Rectal smooth muscle tissue (tissue), 1 donor: ENCODE measurements around the gene NPPB.

Experiments
- H3K27ac ChIP-seq: one replicate; pipeline ENCODE4 v1.7.0; 2013; ENCODE audit warnings: low read depth, low read length, inconsistent platforms
- H3K27me3 ChIP-seq: one replicate; pipeline ENCODE4 v1.7.0; 2013; ENCODE audit warnings: low read length; ENCODE audit not compliant: control insufficient read depth, insufficient read depth
- H3K36me3 ChIP-seq: one replicate; pipeline ENCODE4 v1.7.0; 2013; ENCODE audit warnings: low read length; ENCODE audit not compliant: control insufficient read depth, insufficient read depth
- H3K4me1 ChIP-seq: one replicate; pipeline ENCODE4 v1.7.0; 2013; ENCODE audit warnings: low read length; ENCODE audit not compliant: control insufficient read depth, insufficient read depth
- H3K4me3 ChIP-seq: one replicate; pipeline ENCODE4 v1.7.0; 2013; ENCODE audit warnings: low read length
- H3K9ac ChIP-seq: one replicate; pipeline ENCODE4 v1.7.0; 2013; ENCODE audit warnings: low read length

Gene NPPB

GRCh38 chr1:11833497-11833896 is 25.2 kb downstream of the NPPB start:
- Histone ChIP-seq H3K4me3 (no peak overlapping the region), H3K9ac (peak overlapping the region; percentile 22), H3K36me3 (peaks cover 61% of the 10 kb centered on the region), H3K4me1 (no peaks in the 10 kb centered on the region), H3K27me3 (no peaks in the 10 kb centered on the region), H3K27ac (no peak overlapping the region)

DNA sequence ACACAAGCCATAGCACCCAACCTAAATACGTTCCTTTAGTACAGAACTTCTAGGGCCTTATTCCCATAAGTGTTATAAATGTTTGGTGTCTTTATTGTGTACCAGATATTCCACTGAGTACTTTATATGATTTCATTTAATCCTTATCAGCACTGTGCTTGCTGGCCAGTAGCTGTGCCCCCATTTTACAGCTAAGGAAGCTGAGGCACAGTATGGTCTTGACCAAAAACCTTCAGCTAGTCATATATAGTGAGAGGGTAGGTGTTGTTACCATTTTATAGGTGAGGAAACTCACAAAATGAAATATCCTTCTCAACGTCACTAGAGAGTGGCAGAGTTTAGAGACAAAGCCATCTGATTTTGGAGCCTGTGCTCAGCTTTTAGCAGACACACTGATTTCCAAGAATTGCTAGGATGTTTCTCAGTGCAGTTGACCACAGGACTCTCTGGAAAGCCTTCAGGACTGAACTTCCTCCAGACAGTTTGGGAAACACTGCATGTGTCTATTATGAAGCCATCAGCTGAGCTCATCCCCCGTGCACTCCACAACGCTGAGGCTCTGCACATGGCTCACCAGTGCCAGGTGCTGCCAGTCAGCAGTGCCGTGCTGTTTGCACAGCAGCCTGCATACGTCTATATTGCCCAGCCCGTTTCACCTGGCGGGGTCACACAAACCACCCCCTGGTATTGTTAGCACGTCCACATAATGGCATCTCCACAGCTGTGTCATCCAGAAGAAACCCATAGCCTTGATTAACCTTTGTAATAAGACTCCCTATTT is 26.6 kb downstream of the NPPB start:
- H3K4me3 ChIP-seq, result no peak overlapping the region
- peaks cover 62% of the 10 kb centered on the region for H3K36me3 ChIP-seq
- no peak overlapping the region for H3K9ac ChIP-seq
- no peaks in the 10 kb centered on the region for H3K27me3 ChIP-seq
- H3K27ac ChIP-seq, result no peak overlapping the region
- H3K4me1 ChIP-seq, result no peaks in the 10 kb centered on the region

DNA sequence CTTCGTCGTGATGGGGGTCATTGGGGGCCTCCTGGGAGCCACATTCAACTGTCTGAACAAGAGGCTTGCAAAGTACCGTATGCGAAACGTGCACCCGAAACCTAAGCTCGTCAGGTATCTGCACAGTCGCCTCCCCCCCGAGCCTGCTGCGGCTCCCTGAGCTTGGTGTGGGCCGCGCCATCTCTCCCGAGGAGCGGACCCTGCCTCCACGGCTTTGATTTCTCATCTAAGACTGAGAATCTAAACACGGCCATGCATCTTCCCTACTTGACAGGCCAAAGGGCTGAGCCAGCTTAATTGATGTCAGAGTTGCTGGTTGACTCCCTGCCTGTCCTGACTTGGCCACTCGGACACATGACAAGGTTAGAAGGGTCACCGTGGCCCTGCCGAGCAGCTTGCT is 30.2 kb downstream of the NPPB start:
- no peak overlapping the region for H3K4me3 ChIP-seq
- no peaks in the 10 kb centered on the region for H3K4me1 ChIP-seq
- H3K36me3 ChIP-seq, result peaks cover 45% of the 10 kb centered on the region
- no peak overlapping the region for H3K27ac ChIP-seq
- no peaks in the 10 kb centered on the region for H3K27me3 ChIP-seq
- H3K9ac ChIP-seq, result no peak overlapping the region

- peaks cover 41% of the 10 kb centered on the region for H3K36me3 ChIP-seq
- H3K4me3 ChIP-seq, result no peak overlapping the region
- no peaks in the 10 kb centered on the region for H3K4me1 ChIP-seq
- no peaks in the 10 kb centered on the region for H3K27me3 ChIP-seq
- no peak overlapping the region for H3K27ac ChIP-seq
- H3K9ac ChIP-seq, result no peak overlapping the region
Observed at GRCh38 chr1:11826946-11827345, 31.8 kb downstream of the NPPB start.

DNA sequence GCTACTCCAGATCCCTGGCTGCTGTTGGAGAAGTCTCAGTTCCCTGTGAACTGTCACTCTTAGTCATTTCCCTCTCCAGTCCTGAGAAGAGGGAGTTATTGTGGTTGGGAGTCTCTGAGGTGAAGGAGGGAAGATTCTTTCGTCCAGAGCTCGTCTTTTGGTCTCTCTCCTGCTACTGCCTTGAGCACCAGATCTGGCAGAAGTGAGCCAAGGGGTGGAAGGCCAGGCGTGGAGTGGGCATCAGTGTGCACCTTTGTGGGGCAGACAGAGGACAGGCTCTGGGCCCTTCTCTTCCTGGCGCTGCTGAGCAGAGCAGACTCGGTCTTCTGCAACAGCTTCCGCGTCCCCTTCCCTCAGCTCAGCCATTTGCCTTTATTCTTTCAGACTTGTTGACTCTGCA is 33.6 kb downstream of the NPPB start:
- no peak overlapping the region for H3K4me3 ChIP-seq
- peaks cover 43% of the 10 kb centered on the region for H3K36me3 ChIP-seq
- no peak overlapping the region for H3K27ac ChIP-seq
- no peaks in the 10 kb centered on the region for H3K27me3 ChIP-seq
- no peak overlapping the region for H3K9ac ChIP-seq
- no peaks in the 10 kb centered on the region for H3K4me1 ChIP-seq

DNA sequence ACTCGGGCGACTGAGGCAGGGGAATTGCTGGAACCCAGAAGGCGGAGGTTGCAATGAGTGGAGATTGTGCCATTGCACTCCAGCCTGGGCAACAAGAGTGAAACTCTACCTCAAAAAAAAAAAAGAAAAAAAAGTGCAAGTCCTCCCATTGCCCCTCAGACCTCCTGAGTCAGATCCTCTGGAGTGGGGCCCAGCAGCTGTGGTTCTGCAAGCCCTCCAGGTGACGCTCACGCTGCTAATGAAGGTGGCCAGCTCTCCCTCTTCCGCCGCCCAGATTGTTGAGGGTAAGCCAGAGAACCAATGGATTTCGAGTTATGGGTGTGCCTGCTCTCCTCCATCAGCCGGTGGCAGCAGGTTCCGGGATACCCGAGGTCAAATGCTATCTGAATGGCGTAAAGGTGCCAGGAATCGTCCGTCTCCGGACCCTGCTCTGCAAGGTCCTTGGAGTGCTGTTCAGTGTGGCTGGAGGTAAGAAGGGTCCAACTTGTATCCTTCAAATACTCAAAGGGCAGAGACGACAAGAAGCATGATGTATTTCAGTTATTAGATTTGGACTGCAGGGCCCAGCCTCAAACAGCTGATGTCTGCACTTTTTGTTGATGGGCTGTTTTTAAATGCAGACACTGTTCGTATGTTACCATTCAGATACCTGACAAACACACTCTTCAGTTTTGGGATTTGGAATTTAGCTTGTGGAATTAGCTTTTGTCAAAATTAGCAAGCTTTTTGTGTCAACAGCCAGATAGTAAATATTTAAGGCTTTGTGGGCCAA is 35.2 kb downstream of the NPPB start:
- Histone ChIP-seq H3K27ac (no peak overlapping the region), H3K4me1 (no peaks in the 10 kb centered on the region), H3K36me3 (peaks cover 39% of the 10 kb centered on the region), H3K4me3 (no peak overlapping the region), H3K27me3 (no peaks in the 10 kb centered on the region), H3K9ac (no peak overlapping the region)

- H3K4me1 ChIP-seq, result no peaks in the 10 kb centered on the region
- no peak overlapping the region for H3K9ac ChIP-seq
- no peaks in the 10 kb centered on the region for H3K27me3 ChIP-seq
- no peak overlapping the region for H3K4me3 ChIP-seq
- peaks cover 32% of the 10 kb centered on the region for H3K36me3 ChIP-seq
- no peak overlapping the region for H3K27ac ChIP-seq
Observed at GRCh38 chr1:11822091-11822490, 36.7 kb downstream of the NPPB start.

GRCh38 chr1:11817192-11817591 is 41.6 kb downstream of the NPPB start:
- no peaks in the 10 kb centered on the region for H3K27me3 ChIP-seq
- H3K27ac ChIP-seq, result no peak overlapping the region
- H3K36me3 ChIP-seq, result peaks cover 28% of the 10 kb centered on the region
- H3K9ac ChIP-seq, result no peak overlapping the region
- H3K4me1 ChIP-seq, result no peaks in the 10 kb centered on the region
- H3K4me3 ChIP-seq, result no peak overlapping the region

- Histone ChIP-seq H3K36me3 (peaks cover 22% of the 10 kb centered on the region), H3K9ac (no peak overlapping the region), H3K27me3 (no peaks in the 10 kb centered on the region), H3K4me3 (no peak overlapping the region), H3K27ac (no peak overlapping the region), H3K4me1 (no peaks in the 10 kb centered on the region)
Observed at GRCh38 chr1:11813021-11813420, 45.7 kb downstream of the NPPB start.
